GM21576 (cell line): ENCODE results near the gene KRTAP4-16.
"Not testable (repeated sequence)": the region's sequence is repeated elsewhere in the genome, so short reads cannot be mapped to it uniquely, and the experiment has no call there.

ENCODE experiments used
- ATAC-seq: cut with Tn5 transposase; IDR thresholded peaks from one replicate; pipeline ENCODE4 v1.9.1; 2021; ENCODE audit warnings: mild to moderate bottlenecking, moderate library complexity; ENCODE audit not compliant: unreplicated experiment

Gene KRTAP4-16

GRCh38 chr17:41119696-41120690, 18.0 kb upstream of the KRTAP4-16 start:
- ATAC-seq: not testable (repeated sequence)

GRCh38 chr17:41118721-41119120, 16.7 kb upstream of the KRTAP4-16 start:
- ATAC-seq: no peak

GRCh38 chr17:41117846-41118386, 15.9 kb upstream of the KRTAP4-16 start, which contains the start of gene KRTAP4-11:
TSS of gene KRTAP4-11 (minus strand) at chr17:41118373. CDS start at chr17:41118315, 58 bp downstream.
- ATAC-seq: not testable (repeated sequence)

- ATAC-seq: no peak
Measured at GRCh38 chr17:41116297-41116696, 14.3 kb upstream of the KRTAP4-16 start.

GRCh38 chr17:41111151-41111885, 9.3 kb upstream of the KRTAP4-16 start:
- no peak for ATAC-seq

- ATAC-seq: not testable (repeated sequence)
Measured at GRCh38 chr17:41108728-41109386, 6.8 kb upstream of the KRTAP4-16 start.

GRCh38 chr17:41107941-41108450, 6.0 kb upstream of the KRTAP4-16 start:
- no peak for ATAC-seq

- not testable (repeated sequence) for ATAC-seq
Measured at GRCh38 chr17:41105347-41105746, 3.3 kb upstream of the KRTAP4-16 start, which contains the start of gene KRTAP4-9. TSS of gene KRTAP4-9 (plus strand) at chr17:41105389. CDS start at chr17:41105389, 0 bp downstream.

- not testable (repeated sequence) for ATAC-seq
Measured at GRCh38 chr17:41104386-41105038, 2.5 kb upstream of the KRTAP4-16 start.

- ATAC-seq: no peak
Measured at GRCh38 chr17:41103896-41104295, 1.9 kb upstream of the KRTAP4-16 start.

GRCh38 chr17:41099682-41100480, 2.1 kb downstream of the KRTAP4-16 start:
- ATAC-seq: not testable (repeated sequence)

- ATAC-seq: no peak
Measured at GRCh38 chr17:41098481-41098880, 3.5 kb downstream of the KRTAP4-16 start.

- no peak for ATAC-seq
Measured at GRCh38 chr17:41098042-41098441, 4.0 kb downstream of the KRTAP4-16 start, which contains the start of gene KRTAP4-8. TSS of gene KRTAP4-8 (minus strand) at chr17:41098142. CDS start at chr17:41098084, 58 bp downstream.

GRCh38 chr17:41096055-41096454, 6.0 kb downstream of the KRTAP4-16 start:
- ATAC-seq: no peak

- not testable (repeated sequence) for ATAC-seq
Measured at GRCh38 chr17:41088760-41089352, 13.2 kb downstream of the KRTAP4-16 start.

- not testable (repeated sequence) for ATAC-seq
Measured at GRCh38 chr17:41084100-41084856, 17.7 kb downstream of the KRTAP4-16 start, which contains the start of gene KRTAP4-7. TSS of gene KRTAP4-7 (plus strand) at chr17:41084150. CDS start at chr17:41084207, 57 bp downstream.

GRCh38 chr17:41083427-41083826, 18.6 kb downstream of the KRTAP4-16 start:
- not testable (repeated sequence) for ATAC-seq

- no peak for ATAC-seq
Measured at GRCh38 chr17:41082626-41083025, 19.4 kb downstream of the KRTAP4-16 start.
